Lower lobe of right lung (tissue), 2 donors: ENCODE measurements around the gene SOX6. TPM values are rescaled to one million over a fixed set of nuclear protein-coding genes. Genes with fewer than 3 reads are reported as not detected.

Source experiments
- ATAC-seq, 2 donors: fragments of 200-7000 bp; cut with Tn5 transposase; one replicate each; pipeline ENCODE4 v1.9.1; 2020 to 2022; ENCODE audit warnings: mild to moderate bottlenecking in 2 of 2, moderate library complexity in 2 of 2
- DNase-seq: peaks from one replicate; pipeline ENCODE4 v3.0.0-alpha.2; 2020
- H3K27ac ChIP-seq: fragments of 200-600 bp; one replicate; pipeline ENCODE4 v1.8.0; 2022
- H3K27me3 ChIP-seq: fragments of 200-600 bp; one replicate; pipeline ENCODE4 v1.8.0; 2022; ENCODE audit warnings: low read depth
- H3K36me3 ChIP-seq: fragments of 200-600 bp; one replicate; pipeline ENCODE4 v1.8.0; 2022; ENCODE audit warnings: mild to moderate bottlenecking
- H3K4me1 ChIP-seq: fragments of 200-600 bp; one replicate; pipeline ENCODE4 v1.8.0; 2022
- H3K4me3 ChIP-seq: fragments of 200-600 bp; one replicate; pipeline ENCODE4 v1.8.0; 2022; ENCODE audit warnings: mild to moderate bottlenecking
- H3K9me3 ChIP-seq: fragments of 200-600 bp; one replicate; pipeline ENCODE4 v1.8.0; 2022
- CTCF ChIP-seq: fragments of 200-600 bp; IDR thresholded peaks from one replicate; pipeline ENCODE4 v1.8.0; 2022; ENCODE audit warnings: antibody characterized with exemption, mild to moderate bottlenecking
- intact Hi-C: fragments of 100-400 bp; cut with DNase I; formaldehyde crosslinking; loops from one replicate; pipeline ENCODE4 v1.11.0; 2022
- total RNA-seq: library from RNA; stranded (reverse); fragmentation: NEBNext Ultra II Directional; extraction: Animal tissue kit (Norgen Biotek cat#: 25700); gene quantifications from one replicate; pipeline ENCODE4 v1.2.1, GENCODE V29; 2021
- donor health status: DM: no; HTN: yes; CAD: no; lungs with severe emphysema.

SOX6 gene
- total RNA-seq, 1 donor from 2014 or later: 4.8 TPM

GRCh38 chr11:16177688-16178087, 178.7 kb downstream of the SOX6 start:
- H3K27ac ChIP-seq: no peak overlapping the region
- no peaks in the 10 kb centered on the region for H3K4me1 ChIP-seq
- no peak overlapping the region for H3K4me3 ChIP-seq
- no peaks in the 10 kb centered on the region for H3K27me3 ChIP-seq
- H3K9me3 ChIP-seq: no peaks in the 10 kb centered on the region
- DNase-seq (no peak), ATAC-seq (no peak)
- H3K36me3 ChIP-seq: no peaks in the 10 kb centered on the region
- intact Hi-C loops: no loop called here
- TF ChIP-seq CTCF: no peak

- no peak for ATAC-seq
- no peak overlapping the region for H3K4me3 ChIP-seq
- intact Hi-C loops: no loop called here
- no peak for DNase-seq
- H3K27ac ChIP-seq: no peak overlapping the region
- no peaks in the 10 kb centered on the region for H3K27me3 ChIP-seq
- no peaks in the 10 kb centered on the region for H3K4me1 ChIP-seq
- no peaks in the 10 kb centered on the region for H3K36me3 ChIP-seq
- no peaks in the 10 kb centered on the region for H3K9me3 ChIP-seq
- TF ChIP-seq CTCF: no peak
These were observed 182.5 kb downstream of the SOX6 start for GRCh38 chr11:16173798-16174197.

- ATAC-seq: no peak
- TF ChIP-seq CTCF: no peak
These were observed 184.5 kb downstream of the SOX6 start for GRCh38 chr11:16171882-16172281.

GRCh38 chr11:16169956-16170847, 186.1 kb downstream of the SOX6 start:
- Histone ChIP-seq H3K9me3 (no peaks in the 10 kb centered on the region), H3K36me3 (no peaks in the 10 kb centered on the region), H3K27ac (no peak overlapping the region), H3K4me3 (no peak overlapping the region), H3K4me1 (no peaks in the 10 kb centered on the region), H3K27me3 (no peaks in the 10 kb centered on the region)
- ATAC-seq (no peak), DNase-seq (no peak)
- TF ChIP-seq CTCF: no peak
- intact Hi-C loops: no loop called here

More at GRCh38 chr11:16171882-16172281, 184.5 kb downstream of the SOX6 start:
- Histone ChIP-seq H3K27me3 (no peaks in the 10 kb centered on the region), H3K4me3 (no peak overlapping the region), H3K4me1 (no peaks in the 10 kb centered on the region), H3K9me3 (no peaks in the 10 kb centered on the region), H3K27ac (no peak overlapping the region), H3K36me3 (no peaks in the 10 kb centered on the region)
- no peak for DNase-seq
- intact Hi-C loops: no loop called here

GRCh38 chr11:16169541-16169940, 186.8 kb downstream of the SOX6 start:
- DNase-seq (no peak), ATAC-seq (no peak)
- Histone ChIP-seq H3K27me3 (no peaks in the 10 kb centered on the region), H3K36me3 (no peaks in the 10 kb centered on the region), H3K27ac (no peak overlapping the region), H3K4me3 (no peak overlapping the region), H3K9me3 (no peaks in the 10 kb centered on the region), H3K4me1 (no peaks in the 10 kb centered on the region)
- no peak for TF ChIP-seq CTCF
- intact Hi-C loops: no loop called here
